T-helper 17 cell (primary cell): Measurements from ENCODE around the gene DNASE2B. TPM values are rescaled to one million over a fixed set of nuclear protein-coding genes. Genes with fewer than 3 reads are reported as not detected.

Experiments
- ATAC-seq: fragments of 150-1000 bp; cut with Tn5 transposase; 2 replicates; pipeline ENCODE4 v1.10.0; 2021; ENCODE audit warnings: mild to moderate bottlenecking, moderate library complexity
- DNase-seq, 3 donors: peaks; one replicate each; pipeline versions ENCODE4 v3.0.0 to v3.0.0-alpha.2; 2020 to 2021
- H3K9me3 ChIP-seq: one replicate; pipeline ENCODE4 v1.7.0; 2013; ENCODE audit warnings: low read length, mild to moderate bottlenecking; ENCODE audit not compliant: control insufficient read depth, poor library complexity, severe bottlenecking
- H3K27ac Mint-ChIP-seq: one replicate; pipeline ENCODE4 v1.8.0; 2022; ENCODE audit warnings: mild to moderate bottlenecking, moderate library complexity, mixed read lengths
- H3K27me3 Mint-ChIP-seq: one replicate; pipeline ENCODE4 v1.8.0; 2022; ENCODE audit warnings: mixed read lengths
- H3K36me3 Mint-ChIP-seq: one replicate; pipeline ENCODE4 v1.8.0; 2022; ENCODE audit warnings: low read depth, mixed read lengths
- H3K4me1 Mint-ChIP-seq: one replicate; pipeline ENCODE4 v1.8.0; 2022; ENCODE audit warnings: mild to moderate bottlenecking, mixed read lengths
- H3K4me3 Mint-ChIP-seq: one replicate; pipeline ENCODE4 v1.8.0; 2022; ENCODE audit warnings: mild to moderate bottlenecking, moderate library complexity, mixed read lengths
- total RNA-seq, 4 donors: library from RNA in 2 of 4; stranded (reverse) in 2 of 4; gene quantifications; one replicate each; pipeline ENCODE4 v1.2.3 and lab custom pipeline; 2022 to 2026

The DNASE2B gene
- total RNA-seq, 2 donors from 2014 or later: not detected

GRCh38 chr1:84379917-84380180 is 18.4 kb upstream of the DNASE2B start:
- H3K9me3 ChIP-seq: no peaks in the 10 kb centered on the region
- no peaks in the 10 kb centered on the region for H3K4me1 Mint-ChIP-seq
- no peak for DNase-seq
- H3K27me3 Mint-ChIP-seq: peaks cover 16% of the 10 kb centered on the region
- no peak overlapping the region for H3K4me3 Mint-ChIP-seq
- no peak overlapping the region for H3K27ac Mint-ChIP-seq
- ATAC-seq: no peak
- peaks cover 3% of the 10 kb centered on the region for H3K36me3 Mint-ChIP-seq

- Mint-ChIP-seq H3K27ac (no peak overlapping the region), H3K27me3 (peaks cover 13% of the 10 kb centered on the region), H3K36me3 (peaks cover 2% of the 10 kb centered on the region), H3K4me3 (no peak overlapping the region), H3K4me1 (no peaks in the 10 kb centered on the region)
- no peaks in the 10 kb centered on the region for H3K9me3 ChIP-seq
- DNase-seq: no peak
- no peak for ATAC-seq
Measured at GRCh38 chr1:84382127-84382526, 16.2 kb upstream of the DNASE2B start.

DNA sequence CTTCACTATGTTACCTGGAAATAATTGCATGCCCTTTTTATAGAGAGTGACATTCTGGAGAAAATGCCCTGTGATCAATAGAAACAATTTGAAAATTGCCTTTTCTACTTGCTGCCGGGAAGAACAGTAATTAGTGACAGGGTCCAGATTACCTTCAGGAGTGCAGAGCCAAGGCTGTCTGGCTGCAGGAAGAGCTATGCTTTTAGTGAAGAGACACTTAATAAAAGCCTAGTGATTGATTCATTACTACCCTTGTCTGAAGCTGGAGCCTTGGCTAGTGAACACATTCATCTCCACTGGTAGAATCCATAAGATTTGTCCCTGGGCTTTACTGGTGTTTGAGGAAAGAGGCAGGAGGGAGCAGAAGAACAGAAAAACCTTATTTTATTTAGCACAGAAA is 12.9 kb upstream of the DNASE2B start:
- Mint-ChIP-seq H3K36me3 (no peaks in the 10 kb centered on the region), H3K27me3 (peaks cover 13% of the 10 kb centered on the region), H3K4me3 (no peak overlapping the region), H3K4me1 (no peaks in the 10 kb centered on the region), H3K27ac (no peak overlapping the region)
- ATAC-seq (no peak), DNase-seq (no peak)
- no peaks in the 10 kb centered on the region for H3K9me3 ChIP-seq

DNA sequence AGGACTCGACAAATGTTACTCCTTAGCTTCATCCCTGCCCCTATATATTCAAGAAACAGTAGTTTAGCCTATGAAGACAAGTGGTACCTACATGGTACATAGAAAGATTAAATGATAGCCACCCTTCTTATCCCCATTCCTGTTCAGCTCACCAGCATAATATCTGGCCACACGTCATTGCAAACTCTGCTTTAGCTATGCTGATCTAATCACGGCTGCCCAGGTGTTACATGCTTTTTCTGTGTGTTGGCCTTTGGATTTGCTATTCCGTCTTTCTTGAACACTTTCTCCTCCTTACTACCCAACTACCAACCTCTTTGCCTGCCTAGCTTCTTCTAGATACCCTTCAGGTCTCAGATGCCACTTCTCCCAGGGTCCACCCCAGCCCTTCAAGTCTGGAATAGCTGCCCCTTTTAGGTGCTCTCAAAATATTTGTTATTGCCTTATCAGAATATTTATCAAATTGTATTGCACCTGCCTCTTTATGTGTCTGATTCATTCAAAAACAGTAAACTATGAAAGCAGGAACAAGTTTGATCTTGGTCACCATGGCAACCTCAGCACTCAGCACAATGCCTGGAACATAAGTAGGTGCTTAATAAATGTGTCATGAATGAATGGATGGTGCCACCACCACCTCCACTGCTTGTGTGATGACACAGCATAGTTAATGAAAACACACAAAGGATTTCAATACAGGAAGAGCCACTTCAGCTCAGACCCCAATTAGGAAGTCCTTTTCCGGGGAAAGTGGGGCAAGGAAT is 11.4 kb upstream of the DNASE2B start:
- H3K4me3 Mint-ChIP-seq: no peak overlapping the region
- H3K9me3 ChIP-seq: no peaks in the 10 kb centered on the region
- DNase-seq (no peak), ATAC-seq (no peak)
- H3K27ac Mint-ChIP-seq: no peak overlapping the region
- no peaks in the 10 kb centered on the region for H3K36me3 Mint-ChIP-seq
- H3K4me1 Mint-ChIP-seq: no peaks in the 10 kb centered on the region
- peaks cover 19% of the 10 kb centered on the region for H3K27me3 Mint-ChIP-seq

DNA sequence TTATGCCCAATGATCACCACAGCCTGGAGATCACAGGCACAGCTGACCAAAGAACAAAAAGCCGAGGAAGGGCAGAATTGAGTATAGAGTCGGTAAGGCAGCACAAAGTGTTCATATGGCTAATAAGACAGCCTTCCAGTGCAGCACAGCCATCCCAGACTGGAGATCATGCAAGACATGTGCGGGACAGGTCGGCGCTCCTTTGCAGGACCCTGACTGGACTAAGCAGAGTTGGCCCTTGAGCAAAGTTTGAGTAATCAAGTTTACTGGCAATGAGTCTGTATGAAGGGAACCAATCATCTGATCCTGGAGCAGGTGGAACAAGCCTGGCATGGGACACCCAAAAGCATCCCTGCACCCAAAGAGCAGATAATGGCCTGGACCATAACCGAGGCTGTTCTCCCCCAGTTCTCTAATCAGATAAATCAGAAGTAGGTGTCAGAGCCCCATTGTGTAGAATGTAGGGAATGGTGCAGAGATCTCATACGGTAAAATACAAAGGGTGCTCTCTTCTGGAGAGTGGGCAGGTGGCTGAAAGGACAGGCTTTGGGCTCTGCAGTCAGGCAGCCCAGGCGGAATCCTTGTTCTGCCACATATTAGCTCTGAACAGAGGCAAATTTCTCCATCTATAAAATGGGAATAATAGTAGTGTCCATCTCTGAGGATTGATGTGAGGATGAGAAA is 10.7 kb upstream of the DNASE2B start:
- H3K27ac Mint-ChIP-seq: no peak overlapping the region
- H3K9me3 ChIP-seq: no peaks in the 10 kb centered on the region
- H3K27me3 Mint-ChIP-seq: peaks cover 13% of the 10 kb centered on the region
- H3K36me3 Mint-ChIP-seq: no peaks in the 10 kb centered on the region
- ATAC-seq (no peak), DNase-seq (no peak)
- no peak overlapping the region for H3K4me3 Mint-ChIP-seq
- H3K4me1 Mint-ChIP-seq: no peaks in the 10 kb centered on the region

- Mint-ChIP-seq H3K4me1 (no peaks in the 10 kb centered on the region), H3K36me3 (no peaks in the 10 kb centered on the region), H3K4me3 (no peak overlapping the region), H3K27ac (no peak overlapping the region), H3K27me3 (peaks cover 7% of the 10 kb centered on the region)
- H3K9me3 ChIP-seq: no peaks in the 10 kb centered on the region
- ATAC-seq (no peak), DNase-seq (no peak)
Measured at GRCh38 chr1:84390226-84390625, 8.1 kb upstream of the DNASE2B start.

GRCh38 chr1:84401156-84401555 is 2.9 kb downstream of the DNASE2B start:
- no peaks in the 10 kb centered on the region for H3K9me3 ChIP-seq
- ATAC-seq (no peak), DNase-seq (no peak)
- peaks cover 2% of the 10 kb centered on the region for H3K4me1 Mint-ChIP-seq
- no peak overlapping the region for H3K27ac Mint-ChIP-seq
- H3K4me3 Mint-ChIP-seq: no peak overlapping the region
- no peaks in the 10 kb centered on the region for H3K27me3 Mint-ChIP-seq
- H3K36me3 Mint-ChIP-seq: no peaks in the 10 kb centered on the region

GRCh38 chr1:84402060-84402459 is 3.8 kb downstream of the DNASE2B start:
- ATAC-seq (no peak), DNase-seq (no peak)
- H3K4me1 Mint-ChIP-seq: peaks cover 2% of the 10 kb centered on the region
- H3K36me3 Mint-ChIP-seq: no peaks in the 10 kb centered on the region
- no peaks in the 10 kb centered on the region for H3K27me3 Mint-ChIP-seq
- H3K9me3 ChIP-seq: no peaks in the 10 kb centered on the region
- H3K4me3 Mint-ChIP-seq: no peak overlapping the region
- no peak overlapping the region for H3K27ac Mint-ChIP-seq

- DNase-seq: no peak
- peaks cover 2% of the 10 kb centered on the region for H3K4me1 Mint-ChIP-seq
- no peak overlapping the region for H3K27ac Mint-ChIP-seq
- no peaks in the 10 kb centered on the region for H3K36me3 Mint-ChIP-seq
- H3K9me3 ChIP-seq: no peaks in the 10 kb centered on the region
- ATAC-seq: no peak
- H3K27me3 Mint-ChIP-seq: no peaks in the 10 kb centered on the region
- H3K4me3 Mint-ChIP-seq: no peak overlapping the region
Measured at GRCh38 chr1:84402501-84402900, 4.2 kb downstream of the DNASE2B start.

DNA sequence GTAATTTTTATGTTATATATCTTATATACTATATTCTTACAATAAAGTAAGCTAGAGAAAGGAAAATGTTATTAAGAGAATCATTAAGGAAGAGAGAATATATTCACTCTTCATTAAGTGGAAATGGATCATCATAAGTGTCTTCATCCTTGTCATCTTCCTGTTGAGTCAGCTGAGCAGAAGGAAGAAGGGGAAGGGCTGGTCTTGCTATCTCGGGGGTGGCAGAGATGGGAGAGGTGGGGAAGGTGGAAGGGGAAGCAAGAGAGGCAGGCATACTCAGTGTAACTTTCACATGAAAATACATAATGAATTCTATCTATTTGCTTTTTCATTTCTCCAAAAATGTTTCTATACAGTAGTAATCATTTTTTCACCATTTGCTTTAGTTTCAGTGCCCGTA is 5.1 kb downstream of the DNASE2B start:
- Mint-ChIP-seq H3K27me3 (no peaks in the 10 kb centered on the region), H3K27ac (no peak overlapping the region)

DNA sequence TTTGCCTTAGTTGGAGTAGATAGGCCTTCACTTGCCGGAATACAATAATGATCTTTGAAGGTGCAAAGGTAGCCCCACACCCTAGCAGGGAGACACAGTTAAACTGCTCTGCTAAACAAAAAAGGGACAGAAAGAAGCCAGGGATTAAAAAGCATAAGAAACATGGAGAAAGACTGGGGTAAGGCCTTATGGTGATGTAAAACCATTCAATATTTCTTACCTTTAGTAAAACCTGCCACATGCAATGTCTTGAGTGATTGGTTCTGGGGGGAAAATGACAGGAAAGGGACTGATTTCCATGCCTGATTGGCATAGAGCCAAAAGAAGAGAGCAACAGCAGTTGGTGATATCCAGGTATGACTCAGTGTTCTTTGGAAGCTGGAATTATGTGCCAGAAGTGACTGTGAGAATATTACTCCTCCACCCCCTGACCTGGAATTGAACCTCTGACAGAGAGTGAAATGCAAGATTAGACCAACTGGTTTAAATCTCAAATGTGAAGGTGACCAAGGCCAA is 8.1 kb downstream of the DNASE2B start:
- Mint-ChIP-seq H3K27ac (no peak overlapping the region), H3K36me3 (no peaks in the 10 kb centered on the region)
- ATAC-seq: no peak

More for the DNA sequence above, 5.1 kb downstream of the DNASE2B start:
- no peaks in the 10 kb centered on the region for H3K9me3 ChIP-seq
- no peak for ATAC-seq
- no peaks in the 10 kb centered on the region for H3K36me3 Mint-ChIP-seq
- no peak for DNase-seq
- no peak overlapping the region for H3K4me3 Mint-ChIP-seq
- peaks cover 2% of the 10 kb centered on the region for H3K4me1 Mint-ChIP-seq

GRCh38 chr1:84407524-84407923 is 9.2 kb downstream of the DNASE2B start:
- Mint-ChIP-seq H3K36me3 (no peaks in the 10 kb centered on the region), H3K27ac (no peak overlapping the region), H3K27me3 (peaks cover 4% of the 10 kb centered on the region), H3K4me3 (no peak overlapping the region), H3K4me1 (peaks cover 4% of the 10 kb centered on the region)
- ATAC-seq (no peak), DNase-seq (no peak)
- H3K9me3 ChIP-seq: no peaks in the 10 kb centered on the region

More for the DNA sequence above, 8.1 kb downstream of the DNASE2B start:
- no peaks in the 10 kb centered on the region for H3K9me3 ChIP-seq
- H3K4me1 Mint-ChIP-seq: peaks cover 4% of the 10 kb centered on the region
- DNase-seq: no peak
- H3K27me3 Mint-ChIP-seq: peaks cover 4% of the 10 kb centered on the region
- H3K4me3 Mint-ChIP-seq: no peak overlapping the region

DNA sequence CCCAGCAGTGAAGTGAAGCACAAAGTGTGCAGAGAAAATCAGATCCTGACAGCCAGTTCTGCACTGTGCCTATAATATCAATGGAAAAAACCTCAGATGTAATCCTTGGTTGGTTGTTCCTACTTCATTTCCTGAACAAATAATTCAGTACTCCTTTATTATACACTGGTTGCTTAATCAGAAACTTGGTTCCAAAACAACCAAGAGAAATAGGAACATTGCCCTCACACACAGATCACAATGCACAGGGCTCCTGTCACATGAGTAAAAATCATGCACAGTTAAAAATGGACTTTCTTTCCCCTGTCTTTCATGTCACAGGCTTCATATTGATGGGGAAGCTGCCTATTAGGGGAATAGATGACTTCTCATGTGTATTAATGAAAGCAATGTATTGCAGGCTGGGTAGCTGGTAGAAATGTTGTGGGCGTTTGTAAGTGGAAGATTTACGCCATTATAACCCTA is 9.7 kb downstream of the DNASE2B start:
- H3K27me3 Mint-ChIP-seq: peaks cover 4% of the 10 kb centered on the region
- no peaks in the 10 kb centered on the region for H3K9me3 ChIP-seq
- H3K27ac Mint-ChIP-seq: no peak overlapping the region
- H3K4me1 Mint-ChIP-seq: peaks cover 4% of the 10 kb centered on the region
- no peak overlapping the region for H3K4me3 Mint-ChIP-seq
- DNase-seq (no peak), ATAC-seq (no peak)
- H3K36me3 Mint-ChIP-seq: no peaks in the 10 kb centered on the region

GRCh38 chr1:84409888-84410287 is 11.6 kb downstream of the DNASE2B start:
- no peak for ATAC-seq
- no peaks in the 10 kb centered on the region for H3K36me3 Mint-ChIP-seq

More at GRCh38 chr1:84409888-84410287, 11.6 kb downstream of the DNASE2B start:
- Mint-ChIP-seq H3K27ac (no peak overlapping the region), H3K4me3 (no peak overlapping the region), H3K4me1 (peaks cover 4% of the 10 kb centered on the region), H3K27me3 (peaks cover 4% of the 10 kb centered on the region)
- DNase-seq: no peak
- no peaks in the 10 kb centered on the region for H3K9me3 ChIP-seq
